D721Med (cell line): Measurements from ENCODE around the gene GEN1.
"Not testable (repeated sequence)": the region's sequence is repeated elsewhere in the genome, so short reads cannot be mapped to it uniquely, and the experiment has no call there.

Experiments
- DNase-seq: peaks from one replicate; pipeline ENCODE4 v3.0.0; 2011; ENCODE audit warnings: low spot score; ENCODE audit not compliant: insufficient read length
- FAIRE-seq: peaks from 2 replicates; lab custom pipeline; 2011; peaks lifted over from hg19 to GRCh38; lab: Jason Lieb, UNC
- TF ChIP-seq, protein P1 (sequence below): IDR thresholded peaks from 2 replicates; pipeline ENCODE4 v1.5.1; 2012; ENCODE audit warnings: mild to moderate bottlenecking, control low read depth; ENCODE audit not compliant: insufficient read depth; ENCODE audit errors: missing control alignments

GEN1 gene

DNA sequence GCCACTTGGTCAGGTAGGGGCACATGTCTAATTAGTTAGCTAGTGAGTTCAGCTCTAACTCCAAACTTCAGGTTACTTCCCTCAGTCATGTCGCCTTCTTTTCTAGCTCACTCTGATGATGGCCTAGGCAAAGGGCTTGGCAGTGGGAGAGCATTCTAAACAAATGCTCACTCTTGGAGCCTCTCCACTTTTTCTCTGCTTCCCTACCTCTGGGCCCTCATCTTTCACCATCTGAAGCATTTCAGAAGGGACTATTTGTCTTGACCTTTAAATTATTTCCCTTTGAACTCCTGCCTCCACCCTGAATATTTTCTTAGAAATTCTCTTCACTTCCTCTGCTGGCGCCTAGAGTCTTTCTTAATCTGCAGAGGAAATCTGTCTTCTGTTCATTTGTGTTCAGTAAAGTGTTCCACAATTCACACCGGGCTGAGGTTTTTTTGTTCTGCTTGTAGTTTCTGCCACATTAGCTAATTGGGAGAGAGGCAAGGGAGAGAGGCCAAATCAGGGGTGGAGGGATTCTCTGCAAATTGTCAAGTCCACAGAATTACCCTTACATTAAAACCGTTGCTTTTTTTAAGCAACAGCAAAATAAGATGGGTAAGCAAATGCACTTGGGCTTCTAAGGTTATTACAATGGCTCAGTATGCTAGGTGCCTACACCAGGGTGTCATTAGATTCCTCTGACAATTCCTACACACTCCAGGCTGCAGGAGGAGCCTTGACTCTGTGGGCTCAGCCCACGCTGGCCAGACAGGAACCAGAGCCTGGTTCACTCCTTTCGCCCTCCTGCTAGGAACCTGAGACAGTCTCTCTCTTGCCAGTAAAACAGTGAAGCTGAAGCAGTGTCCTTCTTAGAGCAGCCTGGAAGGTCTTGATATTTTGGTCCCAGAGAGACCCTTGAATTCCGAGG is 67.9 kb downstream of the GEN1 start:
- no peak for FAIRE-seq
- TF ChIP-seq, protein P1, sequence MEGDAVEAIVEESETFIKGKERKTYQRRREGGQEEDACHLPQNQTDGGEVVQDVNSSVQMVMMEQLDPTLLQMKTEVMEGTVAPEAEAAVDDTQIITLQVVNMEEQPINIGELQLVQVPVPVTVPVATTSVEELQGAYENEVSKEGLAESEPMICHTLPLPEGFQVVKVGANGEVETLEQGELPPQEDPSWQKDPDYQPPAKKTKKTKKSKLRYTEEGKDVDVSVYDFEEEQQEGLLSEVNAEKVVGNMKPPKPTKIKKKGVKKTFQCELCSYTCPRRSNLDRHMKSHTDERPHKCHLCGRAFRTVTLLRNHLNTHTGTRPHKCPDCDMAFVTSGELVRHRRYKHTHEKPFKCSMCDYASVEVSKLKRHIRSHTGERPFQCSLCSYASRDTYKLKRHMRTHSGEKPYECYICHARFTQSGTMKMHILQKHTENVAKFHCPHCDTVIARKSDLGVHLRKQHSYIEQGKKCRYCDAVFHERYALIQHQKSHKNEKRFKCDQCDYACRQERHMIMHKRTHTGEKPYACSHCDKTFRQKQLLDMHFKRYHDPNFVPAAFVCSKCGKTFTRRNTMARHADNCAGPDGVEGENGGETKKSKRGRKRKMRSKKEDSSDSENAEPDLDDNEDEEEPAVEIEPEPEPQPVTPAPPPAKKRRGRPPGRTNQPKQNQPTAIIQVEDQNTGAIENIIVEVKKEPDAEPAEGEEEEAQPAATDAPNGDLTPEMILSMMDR = no peak
- DNase-seq = no peak

- no peak for DNase-seq
- TF ChIP-seq, protein P1 = no peak
- FAIRE-seq = no peak
Observed at GRCh38 chr2:17822445-17823117, 68.6 kb downstream of the GEN1 start.

GRCh38 chr2:17823646-17824045 is 69.7 kb downstream of the GEN1 start:
- DNase-seq, FAIRE-seq: not testable (repeated sequence)

- DNase-seq (no peak), FAIRE-seq (no peak)
- TF ChIP-seq, protein P1 = no peak
Observed at GRCh38 chr2:17827316-17827715, 73.4 kb downstream of the GEN1 start.

DNA sequence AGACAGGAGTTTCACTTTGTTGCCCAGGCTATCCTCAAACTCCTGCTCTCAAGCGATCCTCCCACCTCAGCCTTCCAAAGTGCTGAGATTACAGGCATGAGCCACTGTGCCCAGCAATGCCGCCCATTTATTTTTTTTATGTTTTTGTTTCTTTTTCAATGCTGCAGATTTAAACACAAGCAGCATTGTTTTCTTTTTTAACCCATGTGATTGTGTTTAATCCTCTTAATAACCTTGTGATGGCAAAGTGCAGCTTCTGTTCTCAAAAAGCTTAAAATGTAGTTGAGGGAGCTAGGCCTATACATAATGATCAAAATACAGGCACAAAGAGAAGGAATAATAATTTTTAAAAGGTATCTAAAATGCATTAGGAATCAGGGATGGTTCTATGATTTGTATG is 73.8 kb downstream of the GEN1 start:
- no peak for FAIRE-seq
- TF ChIP-seq, protein P1 = no peak
- no peak for DNase-seq

DNA sequence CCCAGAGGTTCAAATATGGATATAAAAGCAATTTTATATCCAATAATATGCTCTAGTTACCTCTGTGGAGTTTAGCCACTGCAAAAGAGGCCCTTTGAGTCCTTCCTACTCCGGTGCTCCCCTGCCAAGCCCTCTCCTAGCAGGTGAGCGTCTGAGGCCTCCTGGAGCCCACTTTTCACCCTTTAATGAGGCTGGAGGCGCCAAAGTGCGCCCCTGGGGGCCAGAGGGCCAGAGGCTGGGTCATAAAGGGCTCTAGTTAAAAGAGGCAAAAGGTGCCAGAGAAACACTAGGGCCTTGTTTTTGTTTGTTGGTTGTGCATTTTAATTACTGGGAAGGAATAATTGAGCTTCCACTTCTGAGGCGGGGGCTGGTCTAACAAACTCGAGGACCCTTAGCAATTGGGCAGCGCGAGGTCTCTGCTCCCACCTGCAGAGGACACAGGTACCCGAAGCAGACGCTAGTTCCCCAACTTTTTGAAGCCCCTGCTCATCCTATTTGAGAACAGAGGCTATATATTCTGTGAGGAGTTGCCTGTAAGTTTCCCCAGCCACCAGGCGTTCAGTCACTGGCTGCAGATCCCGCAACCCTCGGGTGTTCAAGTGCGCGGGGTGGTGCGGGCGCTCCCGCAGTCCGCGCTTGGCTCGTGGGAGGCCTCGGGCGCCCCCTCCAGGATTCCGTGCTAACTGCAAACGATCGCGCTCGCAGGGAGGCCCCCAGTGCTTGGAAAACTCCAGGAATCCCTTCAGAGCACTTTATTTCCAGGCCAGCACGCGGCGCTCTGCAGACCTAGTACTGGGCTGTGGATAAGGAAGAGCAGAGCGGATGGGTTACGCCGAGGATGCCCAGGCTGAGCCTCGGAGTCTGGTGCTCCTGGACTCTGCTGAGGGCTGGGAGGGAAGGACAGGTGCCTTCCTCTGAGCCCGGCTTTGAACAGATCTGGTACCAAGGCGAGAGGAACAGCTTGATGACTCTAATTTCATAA is 76.4 kb downstream of the GEN1 start:
- TF ChIP-seq, protein P1 = peak; percentile 77
- peak; percentile 32 for DNase-seq
- FAIRE-seq = no peak

DNA sequence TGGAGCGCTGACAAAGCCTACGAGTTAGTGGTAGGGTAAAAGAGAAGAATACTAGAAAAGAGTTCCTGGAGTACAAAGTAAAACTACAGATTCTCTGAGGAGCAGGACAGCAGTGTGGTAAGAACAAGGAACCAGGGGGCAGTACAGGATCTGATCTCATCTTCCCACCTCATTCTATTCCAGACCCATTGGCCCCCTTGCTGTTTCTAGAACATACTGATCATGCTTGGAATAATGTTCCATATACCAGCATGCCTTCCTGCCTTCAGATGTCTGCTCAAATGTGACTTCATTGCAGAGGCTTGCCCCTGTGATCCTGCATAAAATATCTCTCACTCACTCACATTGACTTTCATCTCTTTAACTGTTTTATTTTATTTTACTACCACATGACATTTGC is 81.6 kb downstream of the GEN1 start:
- no peak for DNase-seq
- TF ChIP-seq, protein P1 = no peak
- no peak for FAIRE-seq
